ENCODE data around the gene BSPH1.

- TF ChIP-seq CTCF (IDR thresholded peaks at IDR 0.05; ENCODE audit: borderline replicate concordance, extremely low read depth, low read length, poor library complexity, severe bottlenecking) = no peak
- TF ChIP-seq EZH2 (IDR thresholded peaks at IDR 0.05; ENCODE audit: borderline replicate concordance, low read depth, low read length, severe bottlenecking) = no peak
Observed at GRCh38 chr19:48023518-48023917, 31.5 kb upstream of the BSPH1 start.

All from DND-41 (cell line).